Stimulated activated CD8-positive, alpha-beta memory T cell treated with anti-CD3 and anti-CD28 coated beads, Interleukin-12 subunit alpha, Interleukin-12 subunit beta, amount 100 ng/mL, for 1 hour (primary cell): Measurements from ENCODE around the gene MEX3A.
"Not testable (repeated sequence)": the region's sequence is repeated elsewhere in the genome, so short reads cannot be mapped to it uniquely, and the experiment has no call there.

ENCODE experiments used
- DNase-seq: peaks from one replicate; pipeline ENCODE4 v3.0.0-alpha.2; 2020; ENCODE audit warnings: low read depth

Gene MEX3A, protein sequence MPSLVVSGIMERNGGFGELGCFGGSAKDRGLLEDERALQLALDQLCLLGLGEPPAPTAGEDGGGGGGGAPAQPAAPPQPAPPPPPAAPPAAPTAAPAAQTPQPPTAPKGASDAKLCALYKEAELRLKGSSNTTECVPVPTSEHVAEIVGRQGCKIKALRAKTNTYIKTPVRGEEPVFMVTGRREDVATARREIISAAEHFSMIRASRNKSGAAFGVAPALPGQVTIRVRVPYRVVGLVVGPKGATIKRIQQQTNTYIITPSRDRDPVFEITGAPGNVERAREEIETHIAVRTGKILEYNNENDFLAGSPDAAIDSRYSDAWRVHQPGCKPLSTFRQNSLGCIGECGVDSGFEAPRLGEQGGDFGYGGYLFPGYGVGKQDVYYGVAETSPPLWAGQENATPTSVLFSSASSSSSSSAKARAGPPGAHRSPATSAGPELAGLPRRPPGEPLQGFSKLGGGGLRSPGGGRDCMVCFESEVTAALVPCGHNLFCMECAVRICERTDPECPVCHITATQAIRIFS

DNA sequence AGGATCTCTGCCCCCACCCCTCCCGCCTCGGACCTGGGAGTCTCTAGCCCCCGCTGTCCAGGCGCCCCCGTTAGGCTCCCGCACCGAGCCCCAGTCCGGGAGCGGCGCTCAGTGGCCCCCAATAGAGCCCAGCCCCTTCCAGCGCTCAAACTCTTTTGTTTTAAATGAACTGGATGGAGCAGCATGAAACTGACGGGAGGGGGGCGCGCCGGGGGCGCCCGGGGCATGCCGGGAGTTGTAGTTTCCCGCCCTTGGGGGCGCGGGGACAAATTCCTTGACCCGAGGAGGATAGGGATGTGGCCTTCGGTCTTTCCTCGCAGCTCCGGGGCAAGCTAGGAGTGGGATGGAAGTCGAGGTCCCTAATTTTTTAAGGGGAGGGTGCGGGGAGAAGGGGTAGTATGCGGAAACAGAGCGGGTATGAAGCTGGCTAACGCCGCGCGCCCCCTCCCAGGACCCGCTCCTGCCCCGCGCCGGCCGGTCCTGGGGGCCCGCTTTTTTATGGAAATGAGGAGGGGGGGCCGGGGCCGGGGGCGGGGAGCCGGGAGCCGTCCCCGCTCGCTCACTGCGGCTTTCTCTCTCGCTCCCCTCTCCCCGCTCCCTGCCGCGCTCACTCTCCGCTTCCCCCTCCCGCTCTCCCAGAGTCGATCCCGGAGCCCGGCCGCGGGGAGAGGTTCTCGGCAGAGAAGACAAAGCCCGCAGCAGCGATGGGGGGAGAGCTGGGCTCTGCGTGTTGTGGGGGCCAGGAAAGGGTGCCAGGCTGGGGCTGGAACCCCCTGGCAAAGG lies at the start of gene MEX3A:
MEX3A (minus strand) TSS at position 157 of the 783 bp plus-strand sequence. CDS start 467 bp downstream, outside the sequence.
- peak; percentile 36 for DNase-seq

DNA sequence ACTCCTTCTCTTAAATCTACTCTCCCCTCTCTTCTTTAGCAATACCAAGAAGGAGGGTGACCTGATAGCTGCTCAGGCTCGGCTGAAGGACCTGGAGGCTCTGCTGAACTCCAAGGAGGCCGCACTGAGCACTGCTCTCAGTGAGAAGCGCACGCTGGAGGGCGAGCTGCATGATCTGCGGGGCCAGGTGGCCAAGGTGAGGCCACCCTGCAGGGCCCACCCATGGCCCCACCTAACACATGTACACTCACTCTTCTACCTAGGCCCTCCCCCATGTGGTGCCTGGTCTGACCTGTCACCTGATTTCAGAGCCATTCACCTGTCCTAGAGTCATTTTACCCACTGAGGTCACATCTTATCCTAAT lies 48.3 kb upstream of the MEX3A start:
- DNase-seq, result no peak

- DNase-seq, result peak; percentile 57
Observed at GRCh38 chr1:156129687-156130577, 47.7 kb upstream of the MEX3A start.

- no peak for DNase-seq
Observed at GRCh38 chr1:156128654-156129597, 46.7 kb upstream of the MEX3A start.

GRCh38 chr1:156128308-156128653 lies 46.0 kb upstream of the MEX3A start:
- no peak for DNase-seq

GRCh38 chr1:156126630-156127534 lies 44.6 kb upstream of the MEX3A start:
- DNase-seq, result peak; percentile 62

DNA sequence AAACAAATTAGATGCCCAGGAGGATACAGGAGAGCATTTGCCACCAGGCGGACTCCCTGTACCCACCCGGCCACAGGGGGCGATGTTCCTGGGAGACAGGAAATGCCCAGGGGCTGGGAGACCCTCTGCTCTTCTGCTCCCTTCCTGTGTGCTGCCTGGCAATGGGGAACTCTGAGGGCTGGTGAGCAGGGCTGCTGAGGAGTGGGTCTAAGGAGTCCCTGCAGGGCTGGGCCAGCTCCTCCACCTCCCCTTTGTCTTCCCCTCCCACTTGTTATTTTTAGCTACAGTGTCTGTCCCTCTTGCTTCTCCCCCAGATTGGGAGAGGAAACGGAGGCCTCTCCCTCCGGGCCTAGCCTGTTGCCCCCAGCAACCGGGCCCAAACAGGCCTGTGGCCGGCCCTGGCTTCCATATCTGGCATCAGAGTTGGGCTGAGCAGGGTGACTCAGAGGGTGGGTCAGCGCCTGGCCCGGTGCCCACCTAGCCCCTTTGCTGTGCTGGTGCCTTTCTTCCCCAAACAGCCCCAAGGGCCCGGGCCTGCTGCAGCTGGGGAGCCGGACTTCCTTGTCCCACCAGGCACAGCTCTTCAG lies 43.9 kb upstream of the MEX3A start:
- DNase-seq, result no peak

DNA sequence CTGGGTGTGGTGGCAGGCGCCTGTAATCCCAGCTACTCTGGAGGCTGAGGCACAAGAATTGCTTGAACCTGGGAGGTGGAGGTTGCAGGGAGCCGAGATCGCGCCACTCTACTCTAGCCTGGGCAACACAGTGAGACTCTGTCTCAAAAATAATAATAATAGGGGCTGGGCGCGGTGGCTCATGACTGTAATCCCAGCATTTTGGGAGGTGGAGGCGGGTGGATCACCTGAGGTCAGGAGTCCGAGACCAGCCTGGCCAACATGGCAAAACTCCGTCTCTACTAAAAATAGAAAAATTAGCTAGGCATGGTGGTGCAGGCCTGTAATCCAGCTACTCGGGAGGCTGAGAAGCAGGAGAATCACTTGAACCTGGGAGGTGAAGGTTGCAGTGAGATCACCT lies 43.3 kb upstream of the MEX3A start:
- not testable (repeated sequence) for DNase-seq

DNA sequence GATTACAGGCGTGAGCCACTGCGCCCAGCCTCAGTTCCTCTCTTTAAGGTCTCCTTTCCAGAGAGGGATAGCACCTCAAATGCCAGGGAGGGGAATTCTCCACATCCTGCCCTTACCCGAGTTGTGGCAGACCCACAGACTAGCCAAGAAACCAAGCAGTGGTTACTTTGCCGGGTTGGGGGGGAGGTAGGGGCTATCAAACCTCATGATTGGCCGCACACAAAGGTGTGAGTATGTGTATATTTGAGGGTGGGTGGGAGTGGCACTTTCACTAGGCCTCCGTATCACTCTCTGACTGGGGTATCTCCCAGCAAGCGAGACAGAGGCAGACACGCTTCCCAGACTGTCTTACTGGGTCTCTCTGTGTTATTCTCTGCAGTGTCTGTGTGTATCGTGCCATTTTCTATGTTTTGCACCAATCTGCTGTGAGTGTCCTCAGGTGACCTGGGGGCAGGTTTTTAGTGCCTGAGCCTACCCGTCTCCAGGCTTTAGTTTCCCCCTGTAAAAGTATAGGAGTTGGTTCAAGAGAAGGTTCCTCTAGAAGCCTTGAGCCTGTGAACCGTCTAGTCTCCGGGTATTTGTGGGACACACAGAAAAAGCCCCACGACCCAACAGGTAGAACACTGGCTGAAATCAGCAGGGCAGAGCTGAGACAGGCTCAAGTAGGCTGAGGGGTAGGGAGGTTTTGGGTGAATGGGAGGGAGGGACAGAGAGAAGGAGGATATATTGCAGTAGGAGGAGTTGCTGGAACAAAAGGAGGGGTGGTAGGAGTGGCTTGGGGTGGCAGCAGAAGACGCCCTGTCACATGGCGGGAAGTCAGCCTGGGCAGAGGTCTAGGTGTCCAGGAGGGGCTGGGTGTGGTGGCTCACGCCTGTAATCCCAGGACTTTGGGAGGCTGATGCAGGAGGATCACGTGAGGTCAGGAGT lies 42.6 kb upstream of the MEX3A start:
- DNase-seq, result no peak

GRCh38 chr1:156123356-156124196 lies 41.3 kb upstream of the MEX3A start:
- DNase-seq, result peak; percentile 60

- no peak for DNase-seq
Observed at GRCh38 chr1:156122519-156123355, 40.5 kb upstream of the MEX3A start.

GRCh38 chr1:156122086-156122485 lies 39.8 kb upstream of the MEX3A start:
- DNase-seq, result no peak

DNA sequence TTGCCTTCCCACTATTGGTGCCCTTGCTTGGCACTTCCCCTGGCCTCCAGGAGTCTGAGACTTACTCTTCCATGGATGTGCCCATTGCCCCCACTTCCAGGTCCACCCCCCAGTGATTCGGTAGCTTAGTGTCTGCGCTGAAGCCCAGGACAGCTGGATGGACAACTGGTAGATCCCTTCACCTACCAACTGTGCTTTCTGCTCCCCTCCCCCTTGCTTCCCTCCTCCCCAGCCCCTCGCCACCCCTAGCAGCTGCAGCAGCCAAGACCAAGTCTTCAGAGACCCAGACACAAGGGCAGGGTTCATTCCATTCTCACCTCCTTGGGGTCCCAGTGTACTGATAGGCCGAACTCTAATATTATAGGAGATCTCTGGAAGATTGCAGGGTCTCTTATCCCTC lies 39.2 kb upstream of the MEX3A start:
- no peak for DNase-seq

GRCh38 chr1:156121005-156121404 lies 38.7 kb upstream of the MEX3A start:
- DNase-seq, result not testable (repeated sequence)

DNA sequence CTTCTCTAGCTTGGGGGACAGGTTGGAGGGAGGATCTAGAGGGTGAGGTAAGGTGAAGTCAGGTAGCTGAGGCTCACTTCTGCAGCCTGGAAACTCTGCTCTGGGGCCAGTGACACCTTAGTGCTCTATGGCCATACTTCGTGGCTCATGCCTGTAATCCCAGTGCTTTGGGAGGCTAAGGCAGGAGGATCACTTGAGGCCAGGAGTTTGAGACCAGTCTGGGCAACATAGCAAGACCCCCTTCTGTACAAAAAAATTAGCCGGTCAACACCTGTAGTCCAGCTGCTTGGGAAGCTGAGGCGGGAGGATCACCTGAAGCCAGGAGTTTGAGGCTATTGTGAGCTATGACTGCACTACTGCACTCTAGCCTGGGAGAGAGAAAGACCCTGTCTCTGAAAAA lies 38.1 kb upstream of the MEX3A start:
- DNase-seq, result no peak

GRCh38 chr1:156119503-156120209 lies 37.4 kb upstream of the MEX3A start:
- DNase-seq, result no peak
